TTC549 (cell line): ENCODE measurements around the gene NUTM1.
"Not testable (repeated sequence)": the region's sequence is repeated elsewhere in the genome, so short reads cannot be mapped to it uniquely, and the experiment has no call there.

Experiments
- FAIRE-seq: peaks from 2 replicates; lab custom pipeline; 2012; peaks lifted over from hg19 to GRCh38; lab: Jason Lieb, UNC

NUTM1 gene

DNA sequence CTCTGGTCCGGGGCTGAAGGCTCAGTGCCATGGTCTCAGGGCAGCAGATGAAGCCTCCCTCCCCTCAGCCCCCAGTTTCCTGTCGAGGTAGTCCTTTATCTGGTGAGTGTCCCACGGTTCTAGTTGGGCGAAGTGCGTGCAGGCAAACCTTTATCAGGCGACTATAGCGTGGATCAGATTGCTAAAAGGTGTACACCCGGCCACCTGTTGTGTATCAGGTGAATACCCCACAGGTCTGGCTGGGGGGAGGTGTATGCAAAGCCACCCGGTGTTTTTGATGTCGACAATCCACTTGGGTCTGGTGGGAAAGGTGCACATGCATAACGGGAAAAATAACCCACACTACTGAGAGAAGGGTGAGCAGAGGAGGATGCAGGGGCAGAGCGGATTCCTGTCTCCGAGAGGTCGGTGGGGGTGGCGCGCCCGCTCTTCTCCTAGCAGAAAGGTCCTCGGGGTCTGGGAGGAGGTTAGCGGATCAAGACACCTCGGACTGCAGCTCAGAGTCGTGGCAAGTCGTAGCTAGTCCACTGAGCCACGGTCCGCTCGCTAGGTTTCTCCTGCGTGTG, 6.0 kb upstream of the NUTM1 start:
- no peak for FAIRE-seq

DNA sequence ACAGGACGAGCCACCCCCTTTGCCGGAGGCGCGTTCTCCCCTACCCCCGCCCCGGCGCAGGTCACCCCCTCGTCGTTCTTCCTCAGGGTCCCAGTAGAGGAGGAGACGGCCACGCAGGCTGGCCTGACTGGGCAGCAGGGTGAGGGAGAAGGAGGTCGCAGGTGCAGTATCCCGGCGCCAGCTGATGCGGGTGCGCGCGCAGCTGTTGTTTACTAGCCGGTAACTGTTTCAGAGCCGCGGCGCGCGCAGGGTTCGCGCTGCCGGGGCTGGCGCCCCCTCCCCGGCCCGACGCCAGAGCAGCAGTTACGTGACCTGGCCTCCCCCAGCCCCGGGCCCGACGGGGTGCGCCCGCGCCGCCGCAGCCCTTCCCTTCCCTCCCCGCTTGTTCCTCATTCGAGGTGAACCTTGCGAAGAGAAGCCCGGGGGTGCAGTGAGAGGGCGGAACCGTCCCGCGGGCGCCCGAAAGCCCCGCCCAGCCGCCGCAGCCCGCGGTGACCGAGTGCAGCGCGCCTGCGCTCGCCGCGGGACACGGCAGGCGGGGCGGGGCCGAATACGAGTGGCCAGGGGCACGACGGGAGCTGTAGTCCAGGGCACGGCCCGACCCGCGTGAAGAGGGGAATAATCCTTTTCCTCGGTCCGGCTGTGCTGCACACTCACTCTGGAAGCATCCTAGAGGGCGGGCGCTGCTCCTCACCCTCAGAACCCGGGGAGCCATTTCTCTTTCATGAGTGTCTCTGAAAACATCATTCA, 5.4 kb upstream of the NUTM1 start, which contains the start of gene SLC12A6:
SLC12A6 (minus strand) TSS at position 225 of the 750 bp plus-strand sequence. CDS start 1,101 bp downstream, outside the sequence.
- FAIRE-seq = no peak

DNA sequence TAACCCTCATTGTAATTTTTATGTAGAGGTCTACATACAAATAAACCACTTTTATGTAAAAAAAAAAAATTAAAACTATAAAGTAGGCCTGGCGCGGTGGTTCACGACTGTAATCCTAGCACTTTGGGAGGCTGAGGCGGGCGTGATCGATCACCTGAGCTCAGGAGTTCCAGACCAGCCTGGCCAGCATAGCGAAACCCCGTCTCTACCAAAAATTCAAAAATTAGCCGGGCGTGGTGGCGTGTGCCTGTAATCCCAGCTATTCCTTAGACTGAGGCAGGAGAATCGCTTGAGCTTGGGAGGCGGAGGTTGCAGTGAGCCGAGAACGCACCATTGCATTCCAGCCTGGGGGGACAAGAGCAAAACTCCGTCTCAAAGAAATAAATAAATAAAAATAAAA, 4.8 kb upstream of the NUTM1 start:
- no peak for FAIRE-seq

DNA sequence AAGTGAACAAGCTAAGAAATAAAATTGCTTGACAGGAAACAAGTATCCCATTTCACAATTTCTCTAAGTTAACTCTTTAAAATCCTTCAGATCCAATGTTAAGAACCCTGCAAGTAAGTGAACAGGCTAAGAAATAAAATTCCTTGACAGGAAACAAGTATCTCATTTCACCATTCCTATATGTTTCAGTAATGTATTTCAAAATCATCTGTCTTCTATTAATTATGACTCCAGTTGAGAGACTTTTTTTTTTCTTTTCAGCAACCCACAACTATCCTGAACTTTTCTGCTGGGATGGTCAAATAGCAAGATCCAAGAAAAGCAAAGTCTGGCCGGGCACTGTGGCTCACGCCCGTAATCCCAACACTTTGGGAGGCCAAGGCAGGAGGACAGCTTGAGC, 3.2 kb upstream of the NUTM1 start:
- no peak for FAIRE-seq

DNA sequence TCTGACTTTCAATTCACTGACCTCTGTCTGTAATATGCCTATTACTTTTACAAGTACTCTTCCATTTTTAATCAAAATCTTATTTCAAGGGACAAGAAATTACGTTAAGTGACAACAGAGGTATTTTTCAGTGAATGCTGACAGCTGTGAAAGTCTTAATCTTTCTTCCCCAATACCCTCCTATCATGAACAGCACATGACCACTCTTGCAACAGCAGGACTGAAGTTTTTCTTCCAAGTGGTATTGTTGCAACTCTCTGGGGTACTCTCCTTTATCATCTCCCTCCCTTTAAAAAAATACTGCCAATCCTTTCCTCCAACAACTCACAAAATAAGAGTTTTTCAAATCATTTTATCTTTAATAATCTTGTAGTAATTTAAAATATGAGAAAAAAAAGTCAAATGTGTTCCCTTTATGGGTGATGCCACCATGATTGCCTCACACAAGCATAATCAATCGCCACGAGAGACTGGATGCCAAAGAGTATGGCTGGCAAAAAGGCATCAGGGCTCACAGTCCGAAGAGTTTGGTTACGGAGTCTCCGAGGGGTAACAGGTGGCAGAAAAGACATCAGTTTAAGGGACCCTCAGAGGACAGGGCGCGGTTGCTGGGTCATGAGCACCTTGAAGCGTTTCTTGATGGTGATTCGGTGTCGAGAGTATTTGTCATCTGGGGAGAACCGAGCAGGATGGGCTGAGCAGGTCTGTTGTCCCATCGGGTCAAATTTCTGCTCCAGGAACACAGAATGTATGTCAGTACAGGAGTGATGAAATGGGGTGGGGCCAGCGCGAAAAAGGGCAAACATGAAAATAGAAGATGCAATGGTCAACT, 1.5 kb upstream of the NUTM1 start:
- no peak for FAIRE-seq

DNA sequence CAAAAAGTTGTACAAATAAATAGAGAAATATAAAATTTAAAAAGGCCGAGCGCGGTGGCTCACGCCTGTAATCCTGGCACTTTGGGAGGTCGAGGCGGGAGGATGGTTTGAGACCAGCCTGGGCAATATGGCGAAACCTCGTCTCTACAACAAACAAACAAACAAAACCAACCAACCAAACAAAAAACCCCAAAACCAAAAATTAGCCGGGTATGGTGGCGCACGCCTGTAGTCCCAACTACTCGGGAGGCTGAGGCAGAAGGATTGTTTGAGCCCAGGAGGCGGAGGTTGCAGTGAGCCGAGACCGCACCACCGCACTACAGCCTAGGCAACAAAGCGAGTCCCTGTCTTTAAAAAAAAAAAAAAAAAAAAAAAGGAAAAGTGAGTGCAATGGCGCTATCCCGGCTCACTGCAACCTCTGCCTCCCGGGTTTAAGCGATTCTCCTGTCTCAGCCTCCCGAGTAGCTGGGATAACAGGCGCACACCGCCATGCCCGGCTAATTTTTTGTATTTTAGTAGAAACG, 840 bp upstream of the NUTM1 start:
- FAIRE-seq = not testable (repeated sequence)

DNA sequence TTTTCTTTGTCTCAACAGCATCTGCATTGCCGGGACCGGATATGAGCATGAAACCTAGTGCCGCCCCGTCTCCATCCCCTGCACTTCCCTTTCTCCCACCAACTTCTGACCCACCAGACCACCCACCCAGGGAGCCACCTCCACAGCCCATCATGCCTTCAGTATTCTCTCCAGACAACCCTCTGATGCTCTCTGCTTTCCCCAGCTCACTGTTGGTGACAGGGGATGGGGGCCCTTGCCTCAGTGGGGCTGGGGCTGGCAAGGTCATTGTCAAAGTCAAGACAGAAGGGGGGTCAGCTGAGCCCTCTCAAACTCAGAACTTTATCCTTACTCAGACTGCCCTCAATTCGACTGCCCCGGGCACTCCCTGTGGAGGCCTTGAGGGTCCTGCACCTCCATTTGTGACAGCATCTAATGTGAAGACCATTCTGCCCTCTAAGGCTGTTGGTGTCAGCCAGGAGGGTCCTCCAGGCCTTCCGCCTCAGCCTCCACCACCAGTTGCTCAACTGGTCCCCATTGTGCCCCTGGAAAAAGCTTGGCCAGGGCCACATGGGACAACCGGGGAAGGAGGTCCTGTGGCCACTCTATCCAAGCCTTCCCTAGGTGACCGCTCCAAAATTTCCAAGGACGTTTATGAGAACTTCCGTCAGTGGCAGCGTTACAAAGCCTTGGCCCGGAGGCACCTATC, 5.0 kb downstream of the NUTM1 start:
- FAIRE-seq = no peak

DNA sequence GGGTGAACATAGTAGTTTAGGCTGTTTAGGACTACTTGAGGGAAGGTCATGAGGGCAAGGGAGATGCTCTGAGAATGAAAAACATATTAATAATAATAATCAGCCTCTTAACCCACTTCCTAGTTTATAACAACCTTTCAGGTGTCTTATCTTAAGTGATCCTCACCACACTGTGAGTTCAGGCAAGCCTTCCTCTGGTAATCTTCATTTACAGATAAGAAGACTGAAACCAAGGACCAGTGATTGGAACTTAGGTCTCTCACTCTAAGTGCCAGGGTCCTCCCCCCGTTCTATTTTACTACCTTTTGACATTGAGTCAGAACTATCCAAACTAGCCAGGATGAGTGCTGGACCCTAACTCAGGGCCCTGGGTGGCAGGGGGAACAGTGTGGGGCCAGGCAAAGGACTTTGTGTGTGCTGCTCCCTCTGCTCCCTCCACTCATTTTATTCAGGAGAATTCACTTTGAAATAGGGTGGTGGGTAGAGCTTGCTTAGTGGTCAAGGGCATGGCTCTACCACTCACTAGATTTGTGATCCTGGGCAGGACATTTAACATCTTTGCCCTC, 5.7 kb downstream of the NUTM1 start:
- no peak for FAIRE-seq

DNA sequence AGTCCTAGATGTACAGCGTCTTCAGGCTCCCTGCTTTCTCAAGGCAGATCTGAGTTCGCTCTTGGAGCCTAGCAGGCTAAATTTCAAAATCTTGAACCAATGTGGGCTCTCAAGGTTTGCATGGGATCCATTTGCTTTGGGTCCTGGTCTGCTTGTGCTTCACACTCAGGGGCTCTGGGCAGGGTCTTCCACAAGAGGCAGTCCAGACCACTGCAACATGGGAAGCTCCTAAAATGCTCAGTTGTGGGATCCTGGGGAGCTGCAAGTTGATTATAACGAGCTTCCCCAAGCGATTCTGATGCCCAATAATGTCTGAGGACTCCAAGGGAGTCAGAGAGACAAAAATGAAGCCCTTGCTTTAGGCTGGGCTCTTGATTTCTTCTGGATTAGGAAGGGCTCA, 6.7 kb downstream of the NUTM1 start:
- FAIRE-seq = no peak

DNA sequence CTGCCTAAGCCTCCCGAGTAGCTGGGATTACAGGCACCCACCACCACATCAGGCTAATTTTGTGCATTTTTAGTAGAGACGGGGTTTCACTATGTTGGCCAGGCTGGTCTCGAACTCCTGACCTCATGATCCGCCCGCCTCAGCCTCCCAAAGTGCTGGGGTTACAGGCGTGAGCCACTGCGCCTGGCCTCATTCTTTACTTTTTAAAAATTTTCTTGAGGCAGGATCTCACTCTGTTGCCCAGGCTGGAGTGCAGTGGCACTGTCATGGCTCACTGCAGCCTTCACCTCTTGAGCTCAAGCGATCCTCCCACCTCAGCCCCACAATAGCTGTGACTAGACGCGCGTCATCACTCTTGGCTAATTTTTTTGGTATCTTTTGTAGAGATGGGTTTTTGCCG, 9.9 kb downstream of the NUTM1 start:
- FAIRE-seq = not testable (repeated sequence)

DNA sequence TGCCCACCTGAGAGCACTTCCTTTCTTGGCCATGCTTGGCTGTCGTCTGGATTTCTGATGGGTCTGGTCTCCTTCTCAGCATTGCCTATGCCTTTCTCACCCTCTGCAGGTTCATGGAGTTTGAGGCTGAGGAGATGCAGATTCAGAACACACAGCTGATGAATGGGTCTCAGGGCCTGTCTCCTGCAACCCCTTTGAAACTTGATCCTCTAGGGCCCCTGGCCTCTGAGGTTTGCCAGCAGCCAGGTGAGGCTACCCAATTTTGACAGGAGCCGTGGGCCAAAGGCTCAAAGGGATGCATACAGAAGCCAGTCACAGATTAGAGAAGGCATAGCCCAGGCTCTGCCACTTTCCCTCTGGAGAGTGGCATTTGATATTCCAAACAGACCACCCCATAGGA, 10.5 kb downstream of the NUTM1 start:
- FAIRE-seq = no peak

DNA sequence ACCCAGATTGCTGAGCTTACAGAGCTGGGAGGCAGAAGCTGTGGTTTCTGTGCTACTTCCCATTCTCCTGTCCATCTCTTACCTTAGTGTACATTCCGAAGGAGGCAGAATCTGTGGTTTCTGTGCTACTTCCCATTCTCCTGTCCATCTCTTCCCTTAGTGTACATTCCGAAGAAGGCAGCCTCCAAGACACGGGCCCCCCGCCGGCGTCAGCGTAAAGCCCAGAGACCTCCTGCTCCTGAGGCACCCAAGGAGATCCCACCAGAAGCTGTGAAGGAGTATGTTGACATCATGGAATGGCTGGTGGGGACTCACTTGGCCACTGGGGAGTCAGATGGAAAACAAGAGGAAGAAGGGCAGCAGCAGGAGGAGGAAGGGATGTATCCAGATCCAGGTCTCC, 11.2 kb downstream of the NUTM1 start:
- FAIRE-seq = no peak

DNA sequence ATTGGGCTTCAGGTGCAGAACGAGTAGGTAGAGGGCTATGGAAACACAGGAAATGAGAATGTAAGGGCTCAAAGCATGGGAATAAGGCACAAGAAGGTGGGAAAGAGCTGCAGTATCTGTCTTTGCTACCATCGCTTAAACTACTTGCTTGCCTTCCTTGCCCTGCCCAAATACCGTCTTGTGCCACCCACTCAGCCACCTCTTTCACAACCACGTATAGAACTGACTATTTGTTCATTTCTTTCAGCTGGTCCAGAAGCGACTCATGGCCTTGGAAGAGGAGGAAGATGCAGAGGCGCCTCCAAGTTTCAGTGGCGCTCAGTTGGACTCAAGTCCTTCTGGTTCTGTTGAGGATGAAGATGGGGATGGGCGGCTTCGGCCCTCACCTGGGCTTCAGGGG, 12.1 kb downstream of the NUTM1 start:
- FAIRE-seq = no peak

DNA sequence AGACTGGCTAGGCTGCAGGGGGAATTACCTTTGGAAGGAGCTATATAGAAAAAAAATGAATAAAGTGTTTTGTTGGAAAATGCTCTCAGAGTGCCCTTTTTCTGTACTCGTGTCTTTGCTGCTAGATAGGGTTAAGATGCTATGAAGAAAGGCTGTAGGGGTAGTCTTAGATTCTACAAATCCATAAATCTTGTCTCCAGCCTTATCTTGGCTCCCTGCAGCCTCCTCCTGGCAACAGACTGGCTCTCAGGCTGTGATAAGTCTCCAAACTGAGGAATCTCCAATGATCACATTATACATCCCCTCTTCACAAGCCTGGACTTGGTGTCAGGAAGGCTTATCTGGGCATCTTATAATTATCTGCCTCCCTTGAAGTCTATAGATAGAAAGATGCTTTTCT, 14.5 kb downstream of the NUTM1 start:
- FAIRE-seq = no peak

DNA sequence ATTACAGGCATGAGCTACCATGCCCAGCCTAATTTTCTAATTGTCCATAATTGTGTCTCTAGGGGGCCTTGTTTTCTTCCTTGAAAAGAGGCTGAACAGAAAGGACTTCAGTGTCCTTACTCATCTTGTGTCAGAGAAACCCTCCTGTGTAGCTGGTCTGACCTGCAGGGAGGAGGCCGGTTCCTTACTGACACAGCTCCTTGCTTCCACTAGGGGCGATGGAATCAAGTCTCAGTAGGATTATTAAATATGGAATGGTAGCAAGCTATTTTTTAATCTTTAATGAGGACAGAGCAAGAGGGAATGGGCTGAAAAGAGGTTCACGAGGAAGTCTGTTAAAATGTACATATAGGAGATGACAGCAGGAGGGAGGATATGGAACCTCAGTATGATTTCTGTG, 15.3 kb downstream of the NUTM1 start:
- no peak for FAIRE-seq

DNA sequence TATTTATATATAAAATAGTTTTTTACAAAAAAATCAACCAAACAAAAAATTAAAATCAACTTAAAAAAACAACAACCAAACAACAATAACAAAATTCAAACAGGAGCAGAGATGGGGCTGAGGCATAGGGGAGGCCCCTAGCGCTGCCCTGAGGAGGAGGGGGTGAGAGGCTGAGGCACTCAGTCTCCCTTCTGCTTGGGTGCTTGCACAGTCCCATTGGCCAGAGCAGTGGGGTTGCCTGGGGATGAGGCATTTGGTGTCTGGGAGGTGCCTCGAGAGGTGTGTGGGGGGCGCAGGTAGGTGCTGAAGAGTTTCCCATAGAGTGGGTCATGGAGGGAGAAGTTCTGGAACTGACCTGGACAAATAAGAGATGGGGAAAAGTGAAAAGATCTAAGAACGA, 15.8 kb downstream of the NUTM1 start:
- FAIRE-seq = no peak

DNA sequence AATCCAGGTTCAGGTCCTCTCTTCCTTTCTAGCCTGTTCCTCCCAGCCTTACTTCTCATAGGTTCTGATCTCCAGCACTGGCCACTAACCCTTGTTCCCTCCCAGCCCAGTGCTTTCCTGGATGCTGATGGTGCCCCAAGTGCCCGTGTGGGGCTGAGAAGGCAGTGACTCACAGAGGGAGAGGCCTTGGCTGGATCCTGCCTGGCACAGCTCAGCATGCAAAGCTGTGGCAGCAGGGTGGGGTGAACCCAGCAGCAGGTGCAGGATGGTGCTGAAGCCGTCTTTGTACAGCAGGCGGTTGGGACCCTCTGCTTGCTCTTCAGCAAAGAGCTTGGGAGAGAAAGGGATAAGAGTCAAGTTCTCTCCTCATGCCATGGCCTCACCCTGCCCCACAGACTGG, 16.3 kb downstream of the NUTM1 start:
- FAIRE-seq = no peak

DNA sequence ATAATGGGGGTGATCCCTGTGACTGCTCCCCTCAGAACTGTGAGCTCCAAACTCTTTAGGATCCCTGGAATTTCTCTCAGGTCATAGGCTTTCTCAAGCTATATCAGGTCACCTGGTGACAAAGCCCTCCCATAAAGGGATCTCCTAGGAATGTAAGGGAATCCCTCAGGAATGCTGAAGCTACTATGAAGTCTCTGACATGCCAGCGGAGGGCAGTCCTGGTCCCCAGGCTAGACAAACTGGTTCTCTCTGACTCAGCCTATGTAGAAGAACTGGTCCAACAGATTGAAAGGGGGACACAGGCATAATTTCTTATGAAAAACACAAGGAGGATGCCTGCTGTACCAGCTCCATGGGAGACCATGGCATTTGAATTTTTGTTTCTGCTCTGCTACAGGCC, 17.2 kb downstream of the NUTM1 start:
- FAIRE-seq = no peak

DNA sequence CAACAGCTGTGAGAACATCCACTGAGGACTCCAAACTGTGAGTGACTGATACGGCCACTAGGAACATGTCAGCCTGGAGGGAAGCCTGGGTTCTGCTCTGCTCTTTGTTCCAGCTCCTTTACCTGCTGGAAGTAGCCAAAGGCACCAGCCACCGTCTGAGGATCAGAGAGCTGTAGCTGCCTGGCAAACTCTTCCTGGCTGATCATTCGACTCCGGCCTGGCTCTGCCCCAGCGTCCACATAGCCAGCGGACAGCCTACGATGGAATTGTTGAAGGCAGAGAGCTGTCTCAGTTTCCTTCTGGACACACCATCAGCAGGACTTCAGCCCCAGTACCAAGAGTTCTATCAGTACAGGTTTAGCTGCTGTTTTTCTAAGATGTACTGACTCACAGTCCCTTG, 18.2 kb downstream of the NUTM1 start:
- no peak for FAIRE-seq

DNA sequence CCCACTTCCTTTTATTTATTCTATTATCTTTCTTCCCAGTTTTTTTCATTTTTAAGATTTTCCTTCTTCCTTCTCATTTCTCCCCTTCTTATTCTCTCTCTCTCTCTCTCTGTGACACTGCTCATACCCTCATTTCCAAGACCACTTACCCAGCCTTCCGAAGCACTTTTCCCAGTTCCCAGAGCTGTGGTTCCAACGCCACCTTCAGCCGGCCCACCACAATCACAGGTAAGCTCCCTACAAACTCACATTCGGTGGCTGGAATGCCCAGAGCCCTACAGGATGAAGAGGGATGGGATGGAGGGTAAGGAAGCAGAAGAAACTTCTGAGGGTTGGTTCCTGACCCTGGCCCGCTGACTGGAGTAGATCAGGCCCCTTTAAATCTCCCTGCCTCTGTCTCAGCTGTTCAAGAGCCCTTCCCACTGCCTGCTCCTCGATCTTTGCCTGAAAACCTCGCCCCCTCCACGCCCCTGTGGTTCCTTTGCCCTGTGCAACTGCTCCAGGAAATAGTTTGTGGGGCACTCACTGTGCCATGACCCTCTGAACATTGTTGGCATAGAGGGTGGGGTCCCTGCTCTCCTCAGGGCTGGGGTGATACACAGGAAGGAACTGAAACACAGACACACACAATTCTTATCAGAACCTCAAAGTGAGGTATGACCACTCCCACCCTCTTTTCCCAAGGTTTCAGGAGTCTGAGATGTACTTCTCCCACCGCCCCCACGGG, 19.1 kb downstream of the NUTM1 start:
- FAIRE-seq = no peak

DNA sequence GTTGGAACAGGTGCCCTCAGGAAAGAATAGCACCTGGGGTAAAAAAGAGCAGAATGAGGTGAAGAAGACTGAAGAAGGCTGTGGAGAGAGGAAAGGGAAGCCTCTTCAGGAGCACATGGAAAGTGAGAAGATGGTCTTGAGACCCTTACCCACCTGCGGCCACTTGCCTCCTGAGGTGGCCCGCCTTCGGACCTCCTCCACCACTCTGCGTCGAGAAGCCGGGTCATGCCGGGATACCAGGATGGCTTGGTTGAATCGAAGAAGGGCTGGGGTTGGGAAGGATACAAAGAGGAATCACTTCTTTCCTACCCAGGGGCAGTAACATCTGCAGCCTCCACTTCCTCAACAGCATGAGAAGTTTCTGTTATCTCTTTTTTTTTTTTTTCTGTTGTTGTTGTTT, 20.9 kb downstream of the NUTM1 start:
- no peak for FAIRE-seq
